Large intestine (tissue), 3 donors: ENCODE measurements around the gene HNRNPAB. TPM values are rescaled to one million over a fixed set of nuclear protein-coding genes. Genes with fewer than 3 reads are reported as not detected.

ENCODE experiments used
- DNase-seq, 2 donors: peaks; one replicate each; pipeline versions ENCODE4 v3.0.0 to v3.0.0-alpha.2; 2013
- H3K27ac ChIP-seq: one replicate; pipeline ENCODE4 v1.5.1; 2013; ENCODE audit warnings: low read length
- H3K27me3 ChIP-seq: 2 replicates; pipeline ENCODE4 v1.6.1; 2013; ENCODE audit warnings: low read length; ENCODE audit not compliant: control insufficient read depth, insufficient read depth
- H3K36me3 ChIP-seq: 2 replicates; pipeline ENCODE4 v1.6.1; 2013; ENCODE audit warnings: low read length; ENCODE audit not compliant: control insufficient read depth, insufficient read depth
- H3K4me1 ChIP-seq: one replicate; pipeline ENCODE4 v1.6.1; 2013; ENCODE audit warnings: low read length; ENCODE audit not compliant: control insufficient read depth, insufficient read depth
- H3K4me3 ChIP-seq: one replicate; pipeline ENCODE4 v1.5.1; 2013; ENCODE audit warnings: low read length
- H3K9me3 ChIP-seq: one replicate; pipeline ENCODE4 v1.6.1; 2013; ENCODE audit warnings: mild to moderate bottlenecking, low read depth, low read length, moderate library complexity; ENCODE audit not compliant: control insufficient read depth
- whole genome bisulfite sequencing: methylation state at CpG from one replicate; pipeline ENCODE4 v1.1.5; 2013; ENCODE audit warnings: low lambda C conversion rate; ENCODE audit not compliant: insufficient coverage; 5-methylcytosine and 5-hydroxymethylcytosine counted together
- polyA plus RNA-seq: library from polyadenylated mRNA; unstranded; fragments of 120-200 nt; gene quantifications from one replicate; pipeline ENCODE4 v1.2.1, GENCODE V29; 2013

Gene HNRNPAB
- polyA plus RNA-seq, 1 donor: 124 TPM

GRCh38 chr5:178210686-178211085, 6.4 kb downstream of the HNRNPAB start:
- no peak overlapping the region for H3K4me3 ChIP-seq
- DNase-seq: peak; percentile 56 to 79
- H3K27me3 ChIP-seq: no peaks in the 10 kb centered on the region
- 35% methylated on average over 2 of the region's 5 CpGs for WGBS
- H3K4me1 ChIP-seq: peaks cover 94% of the 10 kb centered on the region
- no peaks in the 10 kb centered on the region for H3K9me3 ChIP-seq
- H3K36me3 ChIP-seq: peaks cover 94% of the 10 kb centered on the region
- H3K27ac ChIP-seq: peak overlapping the region; percentile 90

- WGBS: 80% methylated on average over 1 of the region's 8 CpGs
- Histone ChIP-seq H3K27me3 (no peaks in the 10 kb centered on the region), H3K27ac (peak overlapping the region; percentile 90), H3K4me1 (peaks cover 96% of the 10 kb centered on the region), H3K36me3 (peaks cover 94% of the 10 kb centered on the region), H3K9me3 (no peaks in the 10 kb centered on the region), H3K4me3 (no peak overlapping the region)
- no peak for DNase-seq
These were observed 7.0 kb downstream of the HNRNPAB start for GRCh38 chr5:178211095-178212048.

DNA sequence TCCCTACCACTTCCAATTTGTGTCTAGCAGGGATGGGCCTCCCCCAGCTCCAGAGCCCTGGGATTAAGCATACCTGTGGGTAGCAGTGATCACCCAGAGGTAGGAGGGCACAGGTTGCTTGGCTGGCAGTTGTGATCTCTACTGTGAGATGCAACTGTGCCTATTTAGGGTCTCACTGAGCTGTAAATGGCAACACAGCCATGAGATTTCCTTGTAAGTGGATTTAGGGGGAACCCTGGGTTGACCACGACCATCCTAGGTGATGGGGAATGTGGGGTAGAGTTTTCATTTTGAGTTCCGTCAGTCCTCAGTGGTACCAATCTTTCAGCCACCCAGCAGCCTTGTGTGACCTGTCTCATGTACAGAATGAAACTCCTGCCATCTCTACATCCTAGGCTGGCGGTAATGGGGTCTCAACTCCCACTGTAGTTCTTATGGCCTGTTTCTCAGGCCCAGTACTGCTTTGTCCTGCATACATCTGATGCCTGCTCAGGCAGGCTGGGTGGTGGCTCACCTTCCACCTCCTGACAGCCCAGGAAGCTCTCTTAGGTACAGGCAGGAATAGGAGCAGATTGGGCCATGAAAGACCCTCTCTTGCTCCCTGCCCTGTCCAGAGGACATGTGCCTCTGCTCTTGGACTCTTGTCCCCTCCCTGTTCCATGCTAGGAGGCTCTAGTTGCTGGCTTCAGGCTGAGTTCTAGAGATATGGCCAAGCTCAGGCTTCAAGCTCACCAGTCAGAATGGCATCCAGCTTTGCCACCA, 8.1 kb downstream of the HNRNPAB start:
- no CpG with 5 or more reads among the region's 3 CpGs for WGBS
- no peak for DNase-seq
- Histone ChIP-seq H3K4me3 (no peak overlapping the region), H3K36me3 (peaks cover 94% of the 10 kb centered on the region), H3K9me3 (no peaks in the 10 kb centered on the region), H3K27ac (peak overlapping the region; percentile 82), H3K4me1 (peaks cover 86% of the 10 kb centered on the region), H3K27me3 (no peaks in the 10 kb centered on the region)

- H3K36me3 ChIP-seq: peaks cover 88% of the 10 kb centered on the region
- no peaks in the 10 kb centered on the region for H3K9me3 ChIP-seq
- H3K4me1 ChIP-seq: peaks cover 80% of the 10 kb centered on the region
- no peak overlapping the region for H3K4me3 ChIP-seq
- DNase-seq: no peak
- H3K27ac ChIP-seq: peak overlapping the region; percentile 82
- H3K27me3 ChIP-seq: no peaks in the 10 kb centered on the region
- 30% methylated on average over 2 of the region's 4 CpGs for WGBS
These were observed 8.7 kb downstream of the HNRNPAB start for GRCh38 chr5:178213003-178213461.

DNA sequence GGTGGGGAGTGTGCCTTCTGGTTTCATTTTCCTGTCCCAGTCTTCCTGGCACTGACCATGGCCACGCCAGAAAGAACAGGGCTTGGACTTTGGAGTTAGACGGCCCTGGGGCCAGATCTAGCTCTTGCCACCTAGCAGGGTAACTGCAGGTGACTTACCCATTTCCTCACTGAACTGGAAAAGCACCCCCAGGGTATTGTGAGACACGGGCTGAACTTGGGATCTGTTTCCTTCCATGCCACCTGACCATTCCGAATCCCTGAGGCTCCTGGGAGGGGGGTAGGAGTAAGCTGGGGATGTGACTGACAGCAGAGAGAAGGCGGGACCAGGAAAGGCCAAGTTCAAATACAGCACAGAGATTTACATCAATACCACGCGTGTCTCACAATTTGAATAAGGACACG, 9.4 kb downstream of the HNRNPAB start:
- H3K36me3 ChIP-seq: peaks cover 88% of the 10 kb centered on the region
- WGBS: no CpG with 5 or more reads among the region's 8 CpGs
- H3K27me3 ChIP-seq: no peaks in the 10 kb centered on the region
- DNase-seq: peak; percentile 81 to 90
- peaks cover 74% of the 10 kb centered on the region for H3K4me1 ChIP-seq
- H3K27ac ChIP-seq: peak overlapping the region; percentile 82
- H3K9me3 ChIP-seq: no peaks in the 10 kb centered on the region
- H3K4me3 ChIP-seq: no peak overlapping the region

DNA sequence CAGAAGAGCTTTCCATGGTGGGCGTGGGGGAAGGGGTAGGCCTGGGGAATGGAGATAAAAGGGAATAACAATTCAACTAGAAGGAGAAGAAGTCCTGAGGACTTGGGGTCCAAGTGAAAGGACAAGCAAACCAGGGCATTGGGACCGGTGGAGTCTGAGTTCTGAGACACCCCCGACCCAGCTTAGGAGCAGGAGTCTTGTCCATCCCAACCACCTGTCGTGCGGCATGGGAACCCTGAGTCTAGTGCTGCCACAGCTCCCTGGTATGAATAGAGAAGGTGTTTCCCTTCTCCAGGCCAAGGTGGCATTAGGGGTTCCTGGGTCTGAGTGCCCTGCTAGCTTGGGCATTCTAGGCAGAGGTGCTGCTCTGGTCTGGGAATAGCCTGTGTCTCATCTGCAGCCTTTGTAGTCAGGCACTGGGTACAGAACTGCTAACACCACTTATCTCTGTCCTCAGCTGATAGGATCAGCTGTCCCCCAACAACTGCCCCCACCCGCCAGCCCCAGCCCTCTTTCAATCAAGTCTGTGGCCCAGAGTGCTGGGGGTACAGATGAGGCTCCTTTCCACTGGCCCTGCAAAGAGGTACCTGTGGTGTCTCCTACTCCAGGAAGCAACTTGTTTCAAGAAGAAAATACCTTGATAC, 9.9 kb downstream of the HNRNPAB start:
- Histone ChIP-seq H3K4me1 (peaks cover 68% of the 10 kb centered on the region), H3K9me3 (no peaks in the 10 kb centered on the region), H3K4me3 (no peak overlapping the region), H3K36me3 (peaks cover 84% of the 10 kb centered on the region), H3K27ac (peak overlapping the region; percentile 82), H3K27me3 (no peaks in the 10 kb centered on the region)
- DNase-seq: no peak
- WGBS: no CpG with 5 or more reads among the region's 6 CpGs

GRCh38 chr5:178215280-178216002, 11.1 kb downstream of the HNRNPAB start:
- no peak for DNase-seq
- H3K9me3 ChIP-seq: no peaks in the 10 kb centered on the region
- WGBS: no CpG with 5 or more reads among the region's 13 CpGs
- H3K27ac ChIP-seq: peak overlapping the region; percentile 82
- peaks cover 57% of the 10 kb centered on the region for H3K4me1 ChIP-seq
- H3K36me3 ChIP-seq: peaks cover 77% of the 10 kb centered on the region
- no peak overlapping the region for H3K4me3 ChIP-seq
- no peaks in the 10 kb centered on the region for H3K27me3 ChIP-seq

DNA sequence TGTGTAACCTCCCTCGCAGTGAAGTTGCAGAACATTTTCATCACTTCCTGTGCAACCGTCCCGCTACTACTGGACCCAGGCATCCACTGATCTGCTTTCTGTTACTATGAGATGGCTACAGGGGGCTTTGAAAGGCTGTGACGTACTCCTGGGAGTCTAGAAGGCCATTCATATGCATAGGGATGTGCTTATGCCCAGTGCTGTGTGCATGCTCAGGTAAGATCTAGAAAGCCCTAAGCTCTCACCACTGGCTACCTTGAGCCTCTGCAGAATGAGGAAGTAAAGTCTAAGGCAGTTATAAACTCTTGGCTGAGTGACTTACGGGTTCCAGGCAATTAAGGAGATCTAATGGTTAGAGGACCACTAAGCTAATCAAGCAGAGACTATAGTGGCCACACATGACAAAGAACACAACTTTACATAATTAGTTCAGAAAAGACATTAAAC, 11.8 kb downstream of the HNRNPAB start:
- Histone ChIP-seq H3K27ac (peak overlapping the region; percentile 39), H3K4me3 (no peak overlapping the region), H3K4me1 (peaks cover 52% of the 10 kb centered on the region), H3K27me3 (no peaks in the 10 kb centered on the region), H3K36me3 (peaks cover 73% of the 10 kb centered on the region), H3K9me3 (no peaks in the 10 kb centered on the region)
- WGBS: no CpG with 5 or more reads among the region's 5 CpGs
- no peak for DNase-seq

GRCh38 chr5:178216779-178217178, 12.4 kb downstream of the HNRNPAB start:
- Histone ChIP-seq H3K9me3 (no peaks in the 10 kb centered on the region), H3K36me3 (peaks cover 73% of the 10 kb centered on the region), H3K4me3 (no peak overlapping the region), H3K27me3 (no peaks in the 10 kb centered on the region), H3K4me1 (peaks cover 52% of the 10 kb centered on the region), H3K27ac (no peak overlapping the region)
- WGBS: no CpG with 5 or more reads among the region's 3 CpGs
- DNase-seq: no peak
